HG03103 (cell line): Measurements from ENCODE around the gene RAB3IP.
"Not testable (repeated sequence)": the region's sequence is repeated elsewhere in the genome, so short reads cannot be mapped to it uniquely, and the experiment has no call there.

Source experiments
- ATAC-seq: cut with Tn5 transposase; IDR thresholded peaks from one replicate; pipeline ENCODE4 v1.9.1; 2021; ENCODE audit warnings: low read depth; ENCODE audit not compliant: unreplicated experiment

RAB3IP gene

DNA sequence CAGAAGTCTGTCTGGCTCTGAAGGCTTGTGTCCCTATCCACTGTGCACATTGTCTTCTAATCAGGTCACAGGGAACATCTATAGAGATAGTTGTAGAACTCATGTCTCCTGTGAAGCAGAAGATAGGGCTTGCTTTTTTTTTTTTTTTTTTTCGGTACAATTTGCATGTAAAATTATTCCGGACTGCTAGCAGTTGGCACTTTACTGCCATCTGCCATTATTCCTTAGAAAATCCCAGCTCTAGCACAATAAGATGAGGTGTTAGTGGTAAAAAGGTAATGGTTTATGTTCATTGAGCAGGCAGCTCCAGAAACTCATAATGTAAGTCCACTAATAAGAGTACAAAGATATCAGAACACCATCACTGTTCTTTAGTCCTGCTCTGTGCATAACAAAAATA, 95.0 kb downstream of the RAB3IP start:
- no peak for ATAC-seq

DNA sequence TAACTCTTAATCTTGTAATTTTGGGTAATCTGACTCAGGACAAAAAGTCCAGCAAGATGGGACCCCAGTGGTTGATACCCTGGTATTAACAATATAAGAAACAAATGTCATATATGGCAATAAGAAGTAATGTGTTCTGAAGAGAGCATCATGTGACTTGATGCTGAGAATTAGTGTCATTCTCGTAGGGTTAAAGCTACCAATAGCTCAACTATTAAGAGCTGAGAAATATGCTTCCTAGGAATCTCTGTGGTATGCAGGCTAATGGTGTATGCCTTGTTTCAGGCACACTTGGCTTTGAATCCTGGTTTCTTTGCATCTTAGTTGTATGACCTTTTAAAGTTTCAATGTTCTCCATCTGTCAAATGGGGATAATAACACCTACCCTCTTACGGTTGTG, 95.5 kb downstream of the RAB3IP start:
- no peak for ATAC-seq

DNA sequence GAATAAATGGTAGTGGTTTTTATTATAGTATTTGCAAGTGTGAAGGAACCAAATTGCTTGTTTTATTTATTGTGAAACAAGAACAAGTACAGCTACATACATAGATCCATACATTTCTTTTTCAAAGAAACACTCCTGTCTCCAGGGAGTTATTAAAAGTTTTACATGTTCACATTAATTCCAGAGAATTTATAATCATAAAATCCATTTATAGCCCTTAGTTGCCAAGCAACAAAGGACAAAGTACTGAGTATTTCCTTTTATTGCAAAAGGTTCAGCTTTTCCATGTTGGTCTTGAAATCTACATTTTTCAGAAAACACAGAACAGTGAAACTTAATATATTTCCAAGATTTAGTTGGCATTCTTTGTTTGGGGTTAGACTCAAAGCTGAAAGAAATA, 95.9 kb downstream of the RAB3IP start:
- no peak for ATAC-seq

DNA sequence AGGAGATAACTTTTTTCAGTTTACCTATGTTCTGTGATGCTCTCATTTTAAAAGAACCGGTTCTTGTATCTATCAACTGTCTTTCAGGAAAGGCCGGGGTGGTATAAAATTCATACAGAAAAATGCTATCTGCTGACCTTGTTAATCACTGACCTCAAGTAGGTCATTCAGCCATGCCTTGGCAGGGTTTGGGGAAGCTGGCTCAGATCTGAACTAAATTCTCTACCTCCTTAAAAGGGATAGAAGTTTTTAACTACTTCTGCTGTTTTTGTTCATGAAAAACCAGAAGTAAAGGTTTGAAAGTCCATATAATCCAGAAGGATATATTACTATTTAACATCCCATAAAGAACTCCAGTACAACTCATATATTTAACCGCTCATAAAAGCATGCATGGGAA, 96.4 kb downstream of the RAB3IP start:
- no peak for ATAC-seq

DNA sequence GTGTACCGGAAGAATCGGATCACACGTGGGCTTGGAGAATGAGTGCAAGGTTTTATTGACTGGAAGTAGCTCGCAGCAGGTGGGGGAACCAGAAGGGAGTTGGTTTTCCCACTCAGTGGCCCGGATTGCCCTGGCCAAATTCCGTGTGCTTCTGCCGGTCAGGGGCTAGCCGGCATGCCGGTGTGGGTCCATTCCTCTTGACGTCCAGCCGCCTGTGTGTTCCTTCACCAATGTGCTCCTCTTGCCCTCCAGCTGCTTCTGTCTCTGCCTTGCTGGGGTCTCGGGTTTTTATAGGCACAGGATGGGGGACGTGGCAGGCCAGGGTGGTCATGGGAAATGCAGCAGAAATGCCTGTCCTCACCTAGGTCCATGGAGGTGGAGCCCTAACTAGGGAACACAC, 97.4 kb downstream of the RAB3IP start:
- ATAC-seq: no peak

DNA sequence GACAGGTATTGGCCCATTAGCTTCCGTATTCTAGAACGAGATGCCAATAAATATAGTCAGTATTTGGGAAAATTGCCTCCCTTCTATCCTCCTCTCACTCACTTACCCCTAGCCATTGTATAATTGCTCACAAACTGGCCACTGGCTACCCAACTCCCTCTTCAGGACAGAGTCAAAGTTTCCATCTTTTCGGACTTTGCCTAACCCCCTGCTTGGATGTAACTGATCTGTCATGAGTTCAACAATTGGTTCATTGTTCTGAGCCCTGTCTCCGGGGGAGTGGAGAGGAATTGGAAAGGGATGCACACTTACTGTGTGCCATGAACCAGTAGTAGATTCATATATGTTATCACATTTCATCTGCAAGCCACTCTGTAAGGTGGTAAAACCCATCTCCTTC, 98.5 kb downstream of the RAB3IP start:
- ATAC-seq: no peak

DNA sequence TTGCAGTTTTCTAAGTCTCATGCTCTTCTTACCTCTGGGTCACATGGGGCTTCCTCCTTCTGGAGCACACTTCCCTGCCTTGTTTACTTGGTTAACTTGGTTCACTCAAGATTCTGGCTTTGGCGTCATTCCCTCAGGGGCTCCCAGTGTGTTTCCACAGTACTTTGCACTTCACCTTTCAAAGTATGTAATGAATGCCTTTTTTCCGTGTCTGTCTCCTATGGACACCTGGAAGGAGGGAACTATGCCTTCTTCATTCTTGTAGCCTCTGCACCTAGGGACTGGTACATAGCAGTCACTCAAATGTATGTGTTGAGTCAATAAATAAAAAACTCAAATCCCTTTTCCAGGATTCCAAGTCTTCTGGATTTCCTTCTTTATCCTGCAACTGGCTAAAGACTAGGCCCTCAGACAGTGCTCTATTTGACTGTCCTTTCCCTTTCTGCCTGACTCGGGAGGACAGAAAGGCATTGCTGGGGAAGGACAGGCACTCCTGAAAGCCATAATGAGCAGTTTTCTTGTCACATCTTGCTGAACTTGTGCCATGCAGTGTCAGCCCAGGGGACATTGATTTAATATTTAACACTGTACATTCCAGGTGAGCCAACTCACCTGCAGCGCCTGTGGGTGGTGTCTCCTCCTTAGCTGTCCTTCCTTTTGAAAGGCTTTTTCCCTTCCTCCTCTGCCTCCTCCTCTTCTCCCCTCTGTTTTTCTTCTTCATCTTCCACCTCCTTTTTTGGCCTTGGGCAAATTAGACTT, 99.2 kb downstream of the RAB3IP start:
- ATAC-seq: no peak

DNA sequence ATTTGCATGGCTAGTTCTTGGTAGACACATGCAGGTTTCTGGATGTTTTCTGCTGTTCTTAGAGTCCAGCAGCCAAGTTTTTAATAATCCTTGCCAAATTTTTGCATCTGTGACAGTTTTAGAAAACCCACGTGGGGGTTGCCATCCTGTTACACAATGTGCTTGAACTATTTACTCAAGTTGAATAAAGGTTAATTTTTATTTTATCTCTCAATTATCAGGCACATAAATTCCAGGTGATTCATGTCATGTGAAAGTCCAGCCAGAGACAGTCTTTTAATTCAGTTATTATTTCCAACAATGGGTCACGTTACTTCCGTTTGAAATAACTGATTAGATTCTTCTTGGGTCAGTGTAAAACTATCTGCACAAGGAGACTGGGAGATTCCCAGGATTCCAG, 102.1 kb downstream of the RAB3IP start:
- ATAC-seq: no peak

DNA sequence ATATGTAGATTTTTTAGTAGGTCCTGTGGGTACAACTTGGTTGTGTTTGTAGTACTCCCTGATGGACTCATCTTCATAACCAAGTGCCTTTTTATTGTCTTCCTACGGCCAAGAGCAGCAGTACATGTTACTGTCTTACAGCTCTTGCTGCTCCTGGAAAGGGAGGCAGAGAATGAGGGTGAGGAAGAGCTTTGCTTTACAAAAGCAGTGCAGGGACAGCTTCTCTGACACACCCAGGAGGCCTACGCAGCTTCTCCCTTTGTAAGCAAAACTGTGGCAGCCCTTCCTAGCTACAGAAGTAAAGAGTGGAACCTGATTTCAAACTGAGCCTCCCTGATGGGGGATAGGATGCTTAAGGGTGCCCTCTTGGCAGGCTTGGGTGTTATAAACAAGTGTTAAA, 104.9 kb downstream of the RAB3IP start:
- no peak for ATAC-seq

DNA sequence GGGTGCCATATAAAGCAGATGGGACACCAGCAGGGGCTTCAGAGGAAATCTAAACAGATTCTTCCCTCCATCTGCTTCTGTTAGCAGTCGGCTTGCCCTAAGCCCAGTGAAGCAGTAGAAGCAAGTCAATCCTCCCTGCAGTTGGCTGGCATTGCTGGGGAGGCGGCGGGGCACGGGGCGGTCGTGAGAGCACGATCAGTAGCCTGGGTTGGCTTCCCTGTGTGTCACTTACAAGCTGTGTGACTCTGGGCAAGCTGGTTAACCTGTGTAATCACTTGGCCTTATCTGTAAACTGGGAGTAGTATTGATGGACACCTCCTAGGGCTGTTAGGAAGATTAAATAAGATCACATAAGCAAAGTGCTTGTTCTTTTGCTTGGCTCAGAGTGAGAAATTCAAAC, 105.8 kb downstream of the RAB3IP start:
- ATAC-seq: no peak

DNA sequence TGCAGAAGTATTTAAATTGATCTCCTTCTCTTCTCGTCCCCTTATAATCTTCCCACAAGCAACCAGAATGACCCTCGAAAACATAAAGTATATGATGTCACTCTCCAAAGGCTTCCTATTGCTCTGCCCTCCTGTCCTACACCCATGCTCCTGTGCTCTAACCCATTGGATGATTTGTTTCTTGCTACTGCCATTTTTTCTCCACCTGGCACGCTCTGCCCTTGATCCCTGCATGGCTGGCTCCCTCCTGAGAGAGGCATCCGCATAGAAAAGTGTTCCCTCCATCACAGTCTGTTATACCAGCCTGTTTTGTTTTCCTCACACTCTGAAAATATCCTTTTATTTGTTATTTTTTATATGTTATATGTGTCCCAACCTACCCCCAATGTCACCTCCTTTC, 106.2 kb downstream of the RAB3IP start:
- ATAC-seq: no peak

DNA sequence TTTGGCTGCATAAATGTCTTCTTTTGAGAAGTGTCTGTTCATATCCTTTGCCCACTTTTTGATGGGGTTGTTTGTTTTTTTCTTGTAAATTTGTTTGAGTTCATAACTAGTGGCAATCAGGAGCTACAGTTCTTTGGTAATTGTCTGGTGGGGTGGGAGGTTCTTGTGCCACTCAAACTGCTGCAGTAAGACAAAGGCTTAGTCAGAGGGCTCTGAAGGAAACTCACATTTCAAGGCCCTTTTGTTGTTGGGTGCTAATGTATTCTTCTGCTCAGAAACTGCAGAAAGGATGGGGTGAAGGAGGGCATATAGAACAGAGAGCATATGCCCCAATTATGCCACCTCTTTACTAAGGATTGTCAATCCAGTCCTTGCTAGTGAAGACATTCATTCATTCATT, 108.3 kb downstream of the RAB3IP start:
- ATAC-seq: no peak

DNA sequence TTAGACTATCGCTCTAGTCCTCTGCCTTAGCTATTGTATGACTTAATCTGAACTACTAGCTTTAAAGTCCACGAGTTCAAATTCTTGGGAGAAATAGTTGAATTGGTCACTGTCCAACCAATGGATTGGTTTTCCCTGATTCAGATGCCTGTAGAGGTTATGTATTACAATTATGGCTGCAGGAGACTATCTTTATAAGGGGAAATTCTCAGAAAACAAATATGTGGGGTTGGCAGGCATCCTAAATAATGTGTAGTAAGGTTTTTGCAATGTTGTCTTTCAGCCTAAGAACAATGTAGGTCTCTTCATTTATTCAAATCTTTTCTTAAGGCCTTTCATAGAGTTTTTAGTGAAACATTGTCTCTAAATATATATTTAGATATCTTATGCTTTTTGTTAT, 113.3 kb downstream of the RAB3IP start:
- ATAC-seq: no peak

DNA sequence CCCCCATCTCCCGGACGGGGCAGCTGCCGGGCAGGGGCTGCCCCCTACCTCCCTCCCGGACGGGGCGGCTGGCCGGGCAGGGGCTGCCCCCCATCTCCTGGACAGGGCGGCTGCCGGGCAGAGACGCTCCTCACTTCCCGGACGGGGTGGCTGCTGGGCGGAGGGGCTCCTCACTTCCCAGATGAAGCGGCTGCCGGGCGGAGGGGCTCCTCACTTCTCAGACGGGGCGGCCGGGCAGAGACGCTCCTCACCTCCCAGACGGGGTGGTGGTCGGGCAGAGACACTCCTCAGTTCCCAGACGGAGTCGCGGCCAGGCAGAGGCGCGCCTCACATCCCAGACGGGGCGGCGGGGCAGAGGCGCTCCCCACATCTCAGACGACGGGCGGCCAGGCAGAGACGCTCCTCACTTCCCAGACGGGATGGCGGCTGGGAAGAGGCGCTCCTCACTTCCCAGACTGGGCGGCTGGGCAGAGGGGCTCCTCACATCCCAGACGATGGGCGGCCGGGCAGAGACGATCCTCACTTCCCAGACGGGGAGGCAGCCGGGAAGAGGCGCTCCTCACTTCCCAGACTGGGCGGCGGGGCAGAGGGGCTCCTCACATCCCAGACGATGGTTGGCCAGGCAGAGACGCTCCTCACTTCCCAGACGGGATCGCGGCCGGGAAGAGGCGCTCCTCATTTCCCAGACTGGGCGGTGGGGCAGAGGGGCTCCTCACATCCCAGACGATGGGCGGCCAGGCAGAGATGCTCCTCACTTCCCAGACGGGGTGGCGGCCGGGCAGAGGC, 114.7 kb downstream of the RAB3IP start:
- not testable (repeated sequence) for ATAC-seq

DNA sequence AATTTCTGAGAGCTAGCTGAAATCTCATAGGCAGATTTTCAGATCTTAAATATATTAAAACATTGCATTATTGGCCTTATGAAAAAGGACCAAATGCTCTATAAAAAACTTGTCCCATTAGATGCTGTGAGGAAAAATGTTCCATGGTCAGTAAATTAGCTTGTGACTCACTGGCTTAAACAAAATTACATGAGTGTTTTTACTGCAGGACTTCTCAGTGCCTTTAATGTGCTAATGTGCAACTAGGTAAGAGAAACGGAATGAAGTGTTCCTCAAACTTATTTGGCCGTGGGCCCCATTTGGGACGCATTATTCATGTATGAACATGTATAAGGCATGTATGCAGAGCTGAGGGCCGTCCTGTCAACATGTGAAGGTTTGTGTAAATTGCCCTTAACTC, 128.0 kb downstream of the RAB3IP start:
- no peak for ATAC-seq

DNA sequence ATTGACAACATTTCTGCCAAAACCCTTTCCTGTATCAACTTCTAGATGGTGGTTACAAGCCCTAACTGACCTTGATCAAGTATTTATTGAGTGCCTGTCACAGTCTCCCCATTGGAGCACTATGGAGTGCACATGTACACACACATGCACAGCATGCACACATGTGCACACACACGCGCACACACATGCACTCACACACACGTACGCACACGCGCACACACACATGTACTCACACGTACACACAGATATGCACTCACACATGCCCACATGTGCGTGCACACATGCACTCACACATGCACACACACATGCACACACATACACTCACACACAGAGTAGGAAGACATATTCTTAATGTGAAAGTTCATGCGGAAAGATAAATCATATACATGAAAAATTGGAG, 130.0 kb downstream of the RAB3IP start:
- no peak for ATAC-seq

DNA sequence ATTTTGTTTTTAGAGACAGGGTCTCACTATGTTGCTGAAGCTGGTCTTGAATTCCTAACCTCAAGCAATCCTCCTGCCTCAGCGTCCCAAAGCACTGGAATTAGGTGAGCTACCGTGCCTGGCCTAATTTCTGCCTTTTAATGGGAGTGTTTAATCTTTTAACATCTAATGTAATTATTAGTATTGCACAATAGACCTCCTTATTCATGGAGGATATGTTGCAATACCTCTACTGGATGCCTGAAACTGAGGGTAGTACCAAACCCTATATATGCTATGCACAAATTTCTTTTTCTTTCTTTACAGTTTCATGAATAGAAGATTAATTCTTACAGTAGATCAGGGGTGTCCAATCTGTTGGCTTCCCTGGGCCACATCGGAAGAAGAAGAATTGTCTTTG, 134.1 kb downstream of the RAB3IP start:
- ATAC-seq: no peak
